ENCODE data around the gene POLR3H.
"Not testable (repeated sequence)": the region's sequence is repeated elsewhere in the genome, so short reads cannot be mapped to it uniquely, and the experiment has no call there.

The POLR3H gene, protein sequence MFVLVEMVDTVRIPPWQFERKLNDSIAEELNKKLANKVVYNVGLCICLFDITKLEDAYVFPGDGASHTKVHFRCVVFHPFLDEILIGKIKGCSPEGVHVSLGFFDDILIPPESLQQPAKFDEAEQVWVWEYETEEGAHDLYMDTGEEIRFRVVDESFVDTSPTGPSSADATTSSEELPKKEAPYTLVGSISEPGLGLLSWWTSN

GRCh38 chr22:41543854-41544670, at the start of gene POLR3H:
Gene POLR3H (minus strand): TSS chr22:41544470. CDS start chr22:41544101, 369 bp downstream.
- peak; percentile 97 for DNase-seq

DNA sequence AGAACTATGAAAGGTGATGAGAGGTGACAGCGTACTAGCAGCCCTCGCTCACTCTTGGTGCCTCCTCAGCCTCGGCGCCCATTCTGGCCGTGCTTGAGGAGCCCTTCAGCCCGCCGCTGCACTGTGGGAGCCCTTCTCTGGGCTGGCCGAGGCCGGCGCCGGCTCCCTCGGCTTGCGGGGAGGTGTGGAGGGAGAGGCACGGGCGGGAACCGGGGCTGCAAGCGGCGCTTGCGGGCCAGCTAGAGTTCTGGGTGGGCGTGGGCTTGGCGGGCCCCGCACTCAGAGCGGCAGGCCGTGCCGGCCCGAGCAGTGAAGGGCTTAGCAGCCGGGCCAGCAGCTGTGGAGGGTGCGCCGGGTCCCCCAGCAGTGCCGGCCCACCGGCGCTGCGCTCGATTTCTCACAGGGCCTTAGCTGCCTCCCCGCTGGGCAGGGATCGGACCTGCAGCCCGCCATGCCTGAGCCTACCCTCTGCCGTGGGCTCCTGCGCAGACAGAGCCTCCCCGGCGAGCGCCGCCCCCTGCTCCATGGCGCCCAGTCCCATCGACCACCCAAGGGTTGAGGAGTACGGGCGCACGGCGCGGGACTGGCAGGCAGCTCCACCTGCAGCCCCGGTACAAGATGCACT, 49.2 kb upstream of the POLR3H start:
- DNase-seq = not testable (repeated sequence)

DNA sequence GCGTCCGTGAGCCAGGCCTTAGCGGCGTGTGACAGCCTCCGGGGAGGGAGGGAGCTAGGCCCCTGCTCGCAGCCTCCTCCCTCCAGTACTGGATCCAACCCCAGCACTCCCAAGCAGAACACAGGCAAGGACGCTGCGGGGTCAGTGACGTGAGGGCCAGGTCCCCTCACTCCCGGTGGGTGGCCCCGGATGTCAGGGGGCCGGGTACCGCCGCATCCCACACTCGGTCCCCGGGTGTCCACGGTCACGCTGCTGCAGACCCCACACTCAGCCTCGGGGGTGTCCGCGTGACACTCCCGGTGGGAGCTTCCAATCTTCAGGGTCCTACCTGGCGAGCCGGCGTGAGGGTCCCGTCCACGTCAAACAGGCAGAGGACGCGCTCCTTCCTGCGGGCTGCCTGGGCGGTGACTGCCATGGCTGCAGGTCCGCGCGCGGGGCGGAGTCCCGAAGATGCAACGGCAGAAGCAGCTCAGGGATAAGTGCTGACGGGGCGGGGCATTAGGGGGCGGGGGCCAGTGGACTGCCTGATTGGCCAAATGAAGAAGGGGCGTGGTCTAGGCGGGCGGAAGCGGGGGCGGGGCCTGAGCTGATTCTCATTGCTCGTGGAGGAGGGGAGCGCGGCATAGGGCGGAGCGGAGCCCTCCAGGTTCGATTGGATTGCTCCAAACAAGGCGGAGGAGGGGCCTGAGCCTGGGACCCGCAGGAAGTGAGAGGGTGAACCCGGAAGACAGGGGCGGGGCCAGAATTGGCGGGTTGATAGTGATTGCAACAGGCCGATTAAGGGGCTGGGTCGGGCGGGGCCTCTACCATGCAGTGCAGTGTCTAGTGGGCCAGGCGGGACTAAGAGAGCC, 45.3 kb upstream of the POLR3H start, which contains the start of gene PMM1:
Gene PMM1, minus strand, starts transcription at position 450 of the 851 bp plus-strand sequence. Its CDS starts 35 bp downstream, at position 415.
- DNase-seq = peak; percentile 100

DNA sequence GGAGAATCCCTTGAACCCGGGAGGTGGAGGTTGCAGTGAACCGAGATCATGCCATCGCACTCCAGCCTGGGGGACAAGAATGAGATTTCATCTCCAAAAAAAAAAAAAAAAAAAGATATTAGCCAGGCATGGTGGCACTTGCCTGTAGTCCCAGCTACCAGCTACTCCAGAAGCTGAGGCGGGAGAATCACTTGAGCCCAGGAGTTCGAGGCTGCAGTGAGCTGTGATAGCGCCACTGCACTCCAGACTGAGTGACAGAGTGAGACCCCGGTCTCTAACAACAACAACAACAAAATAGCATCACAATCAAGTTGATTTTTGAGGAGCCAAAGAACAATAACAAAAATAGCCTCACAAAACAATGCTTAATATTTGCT, 43.1 kb upstream of the POLR3H start:
- DNase-seq = no peak

DNA sequence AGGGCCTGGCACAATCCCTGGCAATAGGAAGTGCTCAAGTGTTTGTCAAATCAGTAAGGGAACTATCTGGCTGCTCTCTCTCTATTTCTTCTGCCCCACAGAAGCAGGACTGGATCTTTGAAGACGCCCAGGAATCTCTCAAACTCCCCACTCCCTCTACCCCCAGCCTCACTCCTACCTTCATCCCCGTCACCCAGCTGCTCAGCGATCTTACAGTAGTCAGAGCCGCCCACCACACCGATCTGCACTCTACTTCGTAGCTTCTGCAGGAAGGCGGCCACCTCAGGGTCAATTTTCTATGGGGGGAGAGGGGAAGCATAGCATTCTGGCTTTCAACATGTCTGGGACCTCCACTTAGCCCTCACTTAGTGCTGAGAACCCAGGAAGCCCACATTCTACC, 41.6 kb upstream of the POLR3H start:
- DNase-seq = no peak

- DNase-seq = no peak
These were observed 40.6 kb upstream of the POLR3H start for GRCh38 chr22:41584881-41585280.

GRCh38 chr22:41582694-41583093, 38.4 kb upstream of the POLR3H start:
- DNase-seq = no peak

DNA sequence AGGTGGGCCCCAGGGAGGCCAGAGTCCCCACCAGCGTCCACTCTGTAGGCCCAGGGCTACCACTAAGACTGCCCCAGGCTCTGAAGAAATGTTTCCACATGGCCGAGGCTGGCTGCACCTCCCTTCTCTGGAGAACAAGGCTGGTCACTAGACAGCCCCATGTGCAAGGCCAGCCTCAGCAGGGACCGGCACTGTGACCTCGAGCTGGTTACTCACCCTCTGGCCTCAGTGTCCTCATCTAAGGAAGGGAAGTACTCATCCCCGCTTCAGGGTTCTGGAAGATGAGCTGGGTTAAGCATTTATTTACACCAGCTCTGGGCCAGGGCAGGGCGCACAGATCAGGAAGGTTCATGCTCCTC, 35.7 kb upstream of the POLR3H start:
- DNase-seq = no peak

- DNase-seq = no peak
These were observed 35.2 kb upstream of the POLR3H start for GRCh38 chr22:41579297-41579996.

- no peak for DNase-seq
These were observed 34.5 kb upstream of the POLR3H start for GRCh38 chr22:41578818-41579217.

DNA sequence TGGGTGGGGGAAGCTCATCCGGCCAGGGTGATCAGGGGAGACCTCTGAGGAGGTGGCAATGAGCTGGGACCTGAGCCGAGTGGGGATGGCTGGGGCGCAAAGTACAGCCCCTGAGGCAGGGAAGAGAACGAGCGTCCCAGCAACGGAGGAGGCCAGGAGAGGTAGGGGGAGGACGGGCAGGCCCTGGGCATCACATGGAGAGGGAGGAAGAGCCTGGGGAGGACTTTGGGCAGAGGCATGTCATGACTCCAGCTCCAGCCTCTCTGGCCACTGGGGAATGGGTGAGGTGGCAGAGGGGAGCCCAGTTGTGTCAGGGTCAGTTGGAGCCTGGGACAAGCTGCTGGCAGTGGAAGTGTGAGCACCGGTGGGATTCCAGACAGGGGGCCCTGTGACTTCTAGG, 33.8 kb upstream of the POLR3H start:
- DNase-seq = no peak

GRCh38 chr22:41576877-41577276, 32.6 kb upstream of the POLR3H start:
- DNase-seq = peak; percentile 32 to 37

GRCh38 chr22:41575533-41575932, 31.3 kb upstream of the POLR3H start:
- no peak for DNase-seq

- no peak for DNase-seq
These were observed 30.6 kb upstream of the POLR3H start for GRCh38 chr22:41574847-41575381.

DNA sequence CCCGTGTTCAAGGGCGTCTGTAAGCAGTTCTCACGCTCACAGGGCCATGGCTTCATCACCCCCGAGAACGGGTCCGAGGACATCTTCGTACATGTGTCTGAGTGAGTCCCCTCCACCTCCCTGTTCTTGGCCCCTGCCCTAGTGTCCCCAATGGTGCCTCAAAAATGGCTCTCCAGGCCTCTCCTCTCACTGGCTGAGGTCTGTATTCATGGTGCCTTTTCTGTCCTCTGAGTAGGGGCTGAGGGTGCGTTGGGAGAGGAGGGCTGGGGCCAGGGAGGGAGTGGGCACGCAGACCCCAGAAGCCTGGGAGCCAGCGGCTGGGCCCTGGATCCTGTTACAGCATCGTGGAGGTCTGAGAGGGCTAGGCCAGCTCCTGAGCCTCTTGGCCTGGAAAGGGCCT, 29.4 kb upstream of the POLR3H start:
- no peak for DNase-seq

- DNase-seq = not testable (repeated sequence)
These were observed 28.0 kb upstream of the POLR3H start for GRCh38 chr22:41572305-41572704.

DNA sequence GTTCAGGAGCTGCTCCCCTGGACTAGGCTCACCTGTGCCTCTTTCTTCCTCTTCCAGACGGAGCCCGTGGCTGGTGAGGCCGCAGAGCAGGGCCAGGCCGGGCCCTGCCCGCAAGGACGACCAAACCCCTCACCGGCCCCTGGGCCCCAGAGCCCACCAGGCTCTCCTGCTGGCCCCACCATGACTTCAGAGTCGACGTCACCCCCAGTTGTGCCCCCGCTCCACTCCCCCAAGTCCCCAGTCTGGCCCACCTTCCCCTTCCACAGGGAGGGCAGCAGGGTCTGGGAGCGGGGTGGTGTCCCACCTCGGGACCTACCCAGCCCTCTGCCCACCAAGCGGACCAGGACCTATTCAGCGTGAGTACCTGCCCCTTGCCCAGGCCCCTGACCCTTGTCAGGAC, 27.5 kb upstream of the POLR3H start:
- DNase-seq = no peak

GRCh38 chr22:41570221-41570620, 26.0 kb upstream of the POLR3H start:
- DNase-seq = no peak

GRCh38 chr22:41568811-41569210, 24.5 kb upstream of the POLR3H start:
- DNase-seq = no peak

- DNase-seq = no peak
These were observed 23.2 kb upstream of the POLR3H start for GRCh38 chr22:41567512-41567768.

GRCh38 chr22:41565403-41566054, 21.3 kb upstream of the POLR3H start:
- DNase-seq = no peak

- DNase-seq = no peak
These were observed 20.3 kb upstream of the POLR3H start for GRCh38 chr22:41564563-41564962.

Measured in CD4-positive, alpha-beta T cell treated with Interferon alpha-2 for 1 hour (primary cell).